Tibial artery (tissue), 4 donors: ENCODE data around the gene KCNMA1.
A peak's percentile ranks its signal among the peaks of the same experiment; 100 is the strongest.

Experiments used
- DNase-seq, 2 donors: peaks; one replicate each; pipeline ENCODE4 v3.0.0-alpha.2; 2019
- H3K27ac ChIP-seq, 2 donors: fragments of 200-600 bp; sonication (generic) in 1 of 2; 1 replicate in 1 of 2; 2 replicates in 1 of 2; pipeline ENCODE4 v1.5.1; 2018 to 2019; ENCODE audit warnings: mild to moderate bottlenecking in 1 of 2
- H3K27me3 ChIP-seq, 2 donors: fragments of 200-600 bp; sonication (generic) in 1 of 2; one replicate each; pipeline versions ENCODE4 v1.5.1 to v1.6.0; 2016 to 2019
- H3K36me3 ChIP-seq, 3 donors: fragments of 200-600 bp; sonication (generic) in 2 of 3; one replicate each; pipeline ENCODE4 v1.5.1; 2016 to 2019; ENCODE audit warnings: mild to moderate bottlenecking in 2 of 3
- H3K4me1 ChIP-seq, 4 donors: fragments of 200-600 bp; sonication (generic) in 2 of 4; 1 replicate in 3 of 4; 2 replicates in 1 of 4; pipeline ENCODE4 v1.5.1; 2016 to 2019
- H3K4me3 ChIP-seq, 2 donors: fragments of 200-600 bp; sonication (generic) in 1 of 2; 1 replicate in 1 of 2; 2 replicates in 1 of 2; pipeline ENCODE4 v1.5.1; 2018 to 2019; ENCODE audit warnings: mild to moderate bottlenecking in 2 of 2
- H3K9me3 ChIP-seq, 3 donors: fragments of 200-600 bp; sonication (generic) in 1 of 3; one replicate each; pipeline ENCODE4 v1.5.1; 2016 to 2019
- CTCF ChIP-seq, 2 experiments: fragments of 200-600 bp in 1 of 2; fragments of 450-650 bp in 1 of 2; IDR thresholded peaks; one replicate each; pipeline ENCODE4 v1.5.1; 2017 to 2019; ENCODE audit warnings: antibody characterized with exemption in 2 of 2, mild to moderate bottlenecking in 1 of 2, moderate library complexity in 1 of 2
- intact Hi-C: fragments of 100-400 bp; cut with DNase I; formaldehyde crosslinking; loops from one replicate; pipeline ENCODE4 v1.15.0; 2023; ENCODE audit warnings: low total_unique reads

The KCNMA1 gene

GRCh38 chr10:77501846-77502261, 135.8 kb downstream of the KCNMA1 start:
- DNase-seq, result no peak
- H3K27ac ChIP-seq, result peak overlapping the region in 1 of 2 donors; percentile 35
- TF ChIP-seq CTCF (IDR thresholded peaks at IDR 0.05), result no peak

GRCh38 chr10:77501152-77501845, 136.3 kb downstream of the KCNMA1 start:
- H3K36me3 ChIP-seq, result no peaks in the 10 kb centered on the region
- intact Hi-C loops, result no loop called here
- peak; percentile 44 to 81 for DNase-seq
- no peaks in the 10 kb centered on the region for H3K9me3 ChIP-seq
- TF ChIP-seq CTCF (IDR thresholded peaks at IDR 0.05), result no peak
- H3K27ac ChIP-seq, result peak overlapping the region; percentile 31 to 35
- no peaks in the 10 kb centered on the region for H3K27me3 ChIP-seq
- no peak overlapping the region for H3K4me3 ChIP-seq
- H3K4me1 ChIP-seq, result peaks cover 0 to 67% (median 37%) of the 10 kb centered on the region in 4 donors

More at GRCh38 chr10:77501846-77502261, 135.8 kb downstream of the KCNMA1 start:
- Histone ChIP-seq H3K36me3 (no peaks in the 10 kb centered on the region), H3K27me3 (no peaks in the 10 kb centered on the region), H3K9me3 (no peaks in the 10 kb centered on the region), H3K4me3 (no peak overlapping the region), H3K4me1 (peaks cover 0 to 71% (median 36%) of the 10 kb centered on the region in 4 donors)
- intact Hi-C loops, result no loop called here

- Histone ChIP-seq H3K27me3 (no peaks in the 10 kb centered on the region), H3K27ac (peak overlapping the region; percentile 31 to 35), H3K4me3 (no peak overlapping the region), H3K9me3 (no peaks in the 10 kb centered on the region), H3K4me1 (peaks cover 0 to 67% (median 36%) of the 10 kb centered on the region in 4 donors), H3K36me3 (no peaks in the 10 kb centered on the region)
- no peak for TF ChIP-seq CTCF (IDR thresholded peaks at IDR 0.05)
- intact Hi-C loops, result no loop called here
- no peak for DNase-seq
Measured at GRCh38 chr10:77500754-77501151, 136.9 kb downstream of the KCNMA1 start.

- no peak for DNase-seq
- intact Hi-C loops, result no loop called here
Measured at GRCh38 chr10:77498829-77499228, 138.8 kb downstream of the KCNMA1 start.

GRCh38 chr10:77498210-77498609, 139.4 kb downstream of the KCNMA1 start:
- peak in 1 of 2 donors; percentile 67 for DNase-seq
- Histone ChIP-seq H3K27ac (peak overlapping the region; percentile 14 to 46), H3K36me3 (no peaks in the 10 kb centered on the region), H3K4me1 (peaks cover 0 to 75% (median 32%) of the 10 kb centered on the region in 4 donors), H3K9me3 (no peaks in the 10 kb centered on the region), H3K4me3 (no peak overlapping the region), H3K27me3 (no peaks in the 10 kb centered on the region)
- intact Hi-C loops, result no loop called here
- TF ChIP-seq CTCF (IDR thresholded peaks at IDR 0.05), result no peak

More at GRCh38 chr10:77498829-77499228, 138.8 kb downstream of the KCNMA1 start:
- no peak for TF ChIP-seq CTCF (IDR thresholded peaks at IDR 0.05)
- peak overlapping the region in 1 of 2 donors; percentile 46 for H3K27ac ChIP-seq
- no peaks in the 10 kb centered on the region for H3K9me3 ChIP-seq
- peaks cover 0 to 69% (median 32%) of the 10 kb centered on the region in 4 donors for H3K4me1 ChIP-seq
- H3K36me3 ChIP-seq, result no peaks in the 10 kb centered on the region
- H3K4me3 ChIP-seq, result no peak overlapping the region
- no peaks in the 10 kb centered on the region for H3K27me3 ChIP-seq
